Measurements from ENCODE around the gene MEGF8. TPM values are rescaled to one million over a fixed set of nuclear protein-coding genes. Genes with fewer than 3 reads are reported as not detected.

The MEGF8 gene
- total RNA-seq, 1 donor from 2014 or later: 15.1 TPM

DNA sequence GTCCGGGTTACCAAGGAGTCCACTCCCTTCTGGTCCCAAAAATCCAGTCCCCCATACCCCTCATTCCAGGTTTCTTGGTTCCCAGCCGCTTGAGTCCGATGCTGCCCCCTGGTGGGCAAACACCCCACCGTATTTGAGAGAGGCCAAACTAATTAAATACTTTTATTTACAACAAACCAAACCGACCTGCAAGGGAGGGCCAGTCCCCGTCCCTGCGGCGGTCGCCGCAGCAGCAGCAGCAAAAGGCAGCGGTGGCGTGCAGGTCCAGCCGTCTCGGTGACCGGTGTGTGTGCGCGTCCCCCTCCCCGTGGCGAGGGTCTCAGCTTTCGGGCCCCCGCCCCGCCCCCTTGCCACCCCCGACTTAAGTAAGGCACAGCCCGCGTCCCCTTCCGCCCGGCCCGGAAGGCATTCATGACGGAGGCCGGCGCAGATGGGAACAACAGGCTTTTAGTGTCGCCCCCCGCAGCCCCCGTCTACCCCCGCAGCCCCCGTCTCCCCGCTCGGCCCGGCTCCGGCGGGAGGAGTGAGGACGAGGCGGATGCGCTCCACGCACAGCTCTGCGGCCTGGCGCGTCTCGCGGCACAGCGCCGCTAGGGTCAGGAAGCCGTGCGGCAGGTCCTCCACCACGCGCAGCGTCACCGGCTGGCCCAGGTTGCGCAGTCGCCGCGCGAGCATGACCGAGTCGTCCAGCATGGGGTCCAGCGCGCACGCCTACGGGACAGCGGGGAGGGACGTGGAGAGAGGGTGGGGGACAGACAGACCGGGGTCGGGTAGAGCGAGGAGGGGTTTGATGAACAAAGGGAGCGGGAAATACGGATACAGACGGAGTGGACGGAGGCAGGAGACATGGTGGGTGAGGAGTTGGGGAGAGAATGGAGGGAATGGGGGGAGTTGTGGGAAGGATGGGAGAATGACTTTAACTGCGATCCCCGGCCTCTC lies 76.2 kb downstream of the MEGF8 start:
- TF ChIP-seq, protein P1, sequence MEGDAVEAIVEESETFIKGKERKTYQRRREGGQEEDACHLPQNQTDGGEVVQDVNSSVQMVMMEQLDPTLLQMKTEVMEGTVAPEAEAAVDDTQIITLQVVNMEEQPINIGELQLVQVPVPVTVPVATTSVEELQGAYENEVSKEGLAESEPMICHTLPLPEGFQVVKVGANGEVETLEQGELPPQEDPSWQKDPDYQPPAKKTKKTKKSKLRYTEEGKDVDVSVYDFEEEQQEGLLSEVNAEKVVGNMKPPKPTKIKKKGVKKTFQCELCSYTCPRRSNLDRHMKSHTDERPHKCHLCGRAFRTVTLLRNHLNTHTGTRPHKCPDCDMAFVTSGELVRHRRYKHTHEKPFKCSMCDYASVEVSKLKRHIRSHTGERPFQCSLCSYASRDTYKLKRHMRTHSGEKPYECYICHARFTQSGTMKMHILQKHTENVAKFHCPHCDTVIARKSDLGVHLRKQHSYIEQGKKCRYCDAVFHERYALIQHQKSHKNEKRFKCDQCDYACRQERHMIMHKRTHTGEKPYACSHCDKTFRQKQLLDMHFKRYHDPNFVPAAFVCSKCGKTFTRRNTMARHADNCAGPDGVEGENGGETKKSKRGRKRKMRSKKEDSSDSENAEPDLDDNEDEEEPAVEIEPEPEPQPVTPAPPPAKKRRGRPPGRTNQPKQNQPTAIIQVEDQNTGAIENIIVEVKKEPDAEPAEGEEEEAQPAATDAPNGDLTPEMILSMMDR (IDR thresholded peaks at IDR 0.05): no peak
- H3K27me3 Mint-ChIP-seq: no peaks in the 10 kb centered on the region
- intact Hi-C loops (cut with micrococcal nuclease): loop anchor here (1.0 kb wide), 5 partner anchors 14 to 268 kb away; partner anchors contain the start of gene MEGF8
- H3K4me1 Mint-ChIP-seq: peaks cover 46% of the 10 kb centered on the region
- ATAC-seq (ENCODE audit: low read depth) (peak; percentile 49), DNase-seq (peak; percentile 74)
- ChIA-PET POLR2A (interaction anchor here (0.5 to 2.1 kb wide), 10 partner anchors 22 to 530 kb away, joined by 3 to 8 read pairs (median 5); no protein-coding TSS in a partner anchor), CTCF (interaction anchor here (0.6 to 2.1 kb wide), 6 partner anchors 11 to 299 kb away, joined by 3 to 6 read pairs (median 3); no protein-coding TSS in a partner anchor)
- H3K4me3 Mint-ChIP-seq: peak overlapping the region; percentile 80
- H3K36me3 Mint-ChIP-seq (ENCODE audit: low read depth): peaks cover 18% of the 10 kb centered on the region
- no peaks in the 10 kb centered on the region for H3K9me3 Mint-ChIP-seq
- peak overlapping the region; percentile 72 for H3K27ac Mint-ChIP-seq

DNA sequence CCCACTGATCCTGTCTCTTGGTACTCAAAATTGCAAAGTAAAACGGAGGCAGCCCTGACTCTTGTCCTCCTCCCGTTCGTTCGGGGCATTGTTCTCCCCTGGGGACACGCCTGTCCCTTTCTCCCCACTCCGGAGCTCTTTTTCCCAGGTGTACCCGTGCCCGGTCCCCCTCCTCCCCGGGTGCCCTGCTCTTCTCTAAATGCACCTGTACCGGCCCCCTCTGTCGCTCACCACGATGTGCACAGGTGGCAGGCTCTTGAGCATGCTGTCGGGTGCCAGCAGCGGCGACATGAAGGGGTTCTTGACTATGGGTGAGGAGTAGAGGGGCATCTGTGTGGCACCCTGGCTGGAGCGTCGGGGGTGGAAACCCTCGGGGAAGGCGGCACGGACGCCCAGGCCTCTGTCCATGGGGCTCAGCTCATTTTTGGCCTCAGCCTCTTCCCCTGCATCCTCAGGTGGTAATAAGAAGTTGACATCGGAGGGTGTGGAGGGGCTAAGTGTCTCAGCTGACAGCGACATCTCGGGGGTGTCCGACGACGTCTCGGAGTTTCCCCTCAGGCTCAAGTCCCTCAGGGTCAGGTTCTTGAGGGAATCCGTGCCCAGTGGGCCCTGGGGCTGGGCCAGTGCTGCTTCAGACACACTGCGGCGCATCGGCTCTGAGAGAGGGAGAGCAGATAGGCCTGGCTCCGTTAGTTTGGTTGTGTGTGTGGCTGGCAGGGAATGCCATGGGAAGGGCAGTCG lies 77.1 kb downstream of the MEGF8 start:
- TF ChIP-seq, protein P1 (IDR thresholded peaks at IDR 0.05): no peak
- H3K36me3 Mint-ChIP-seq (ENCODE audit: low read depth): peaks cover 28% of the 10 kb centered on the region
- ATAC-seq (ENCODE audit: low read depth) (no peak), DNase-seq (no peak)
- intact Hi-C loops (cut with micrococcal nuclease): no loop called here
- CTCF ChIA-PET: interaction anchor here (0.6 kb wide), 1 partner anchor 300 kb away, joined by 3 read pairs; no protein-coding TSS in a partner anchor
- H3K4me1 Mint-ChIP-seq: peaks cover 37% of the 10 kb centered on the region
- POLR2A ChIA-PET: interaction anchor here (0.6 to 2.1 kb wide), 5 partner anchors 21 to 258 kb away, joined by 3 to 8 read pairs (median 6); no protein-coding TSS in a partner anchor
- H3K9me3 Mint-ChIP-seq: no peaks in the 10 kb centered on the region
- no peaks in the 10 kb centered on the region for H3K27me3 Mint-ChIP-seq
- peak overlapping the region; percentile 80 for H3K4me3 Mint-ChIP-seq
- no peak overlapping the region for H3K27ac Mint-ChIP-seq

DNA sequence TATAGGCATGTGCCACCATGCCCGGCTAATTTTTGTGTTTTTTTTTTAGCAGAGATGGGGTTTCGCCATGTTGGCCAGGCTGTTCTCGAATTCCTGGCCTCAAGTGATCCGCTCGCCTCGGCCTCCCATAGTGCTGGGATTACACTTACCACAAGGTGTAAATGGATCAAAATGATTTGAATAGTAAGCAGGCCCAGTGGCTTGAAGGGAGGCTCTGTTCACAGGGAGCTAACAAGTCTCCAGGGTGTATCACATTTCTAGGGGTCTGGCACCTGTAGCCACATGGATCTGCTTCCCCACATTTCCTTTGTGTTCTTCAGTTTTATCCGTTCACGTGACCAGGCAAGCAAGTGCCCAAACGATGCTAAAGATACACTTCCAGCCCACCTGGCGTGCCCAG lies 78.2 kb downstream of the MEGF8 start:
- H3K27me3 Mint-ChIP-seq: no peaks in the 10 kb centered on the region
- POLR2A ChIA-PET: interaction anchor here (0.7 kb wide), 1 partner anchor 459 kb away, joined by 3 read pairs; no protein-coding TSS in a partner anchor
- H3K36me3 Mint-ChIP-seq (ENCODE audit: low read depth): peaks cover 38% of the 10 kb centered on the region
- ATAC-seq (ENCODE audit: low read depth): no peak
- H3K4me1 Mint-ChIP-seq: peaks cover 31% of the 10 kb centered on the region
- no peak overlapping the region for H3K4me3 Mint-ChIP-seq
- TF ChIP-seq, protein P1 (IDR thresholded peaks at IDR 0.05): no peak
- no peak overlapping the region for H3K27ac Mint-ChIP-seq
- CTCF ChIA-PET: no interaction called here
- intact Hi-C loops (cut with micrococcal nuclease): no loop called here
- no peak for DNase-seq
- no peaks in the 10 kb centered on the region for H3K9me3 Mint-ChIP-seq

DNA sequence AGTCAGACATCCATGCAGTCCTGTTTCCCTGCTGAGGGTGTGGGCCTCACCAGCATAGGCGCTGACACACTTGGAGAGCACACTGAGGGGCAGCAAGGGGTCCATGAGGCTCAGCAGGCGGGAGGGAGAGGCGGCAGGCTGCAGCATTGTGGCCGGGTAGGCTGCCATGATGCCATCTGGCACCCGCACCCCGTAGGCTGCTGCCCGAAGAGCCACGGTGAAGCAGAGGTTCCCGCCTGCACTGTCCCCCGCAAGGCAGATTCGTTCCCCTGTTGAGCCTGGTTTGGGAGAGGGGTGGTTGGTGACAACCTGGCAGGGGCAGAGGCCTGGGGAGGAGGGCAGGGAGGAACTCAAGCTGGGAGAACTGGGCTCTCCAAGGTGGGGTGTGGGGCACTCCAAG lies 80.7 kb downstream of the MEGF8 start:
- no peak for DNase-seq
- peaks cover 14% of the 10 kb centered on the region for H3K4me1 Mint-ChIP-seq
- no peak for ATAC-seq (ENCODE audit: low read depth)
- peaks cover 48% of the 10 kb centered on the region for H3K36me3 Mint-ChIP-seq (ENCODE audit: low read depth)
- H3K27ac Mint-ChIP-seq: no peak overlapping the region
- TF ChIP-seq, protein P1 (IDR thresholded peaks at IDR 0.05): no peak
- no peaks in the 10 kb centered on the region for H3K27me3 Mint-ChIP-seq
- ChIA-PET CTCF (no interaction called here), POLR2A (no interaction called here)
- no peaks in the 10 kb centered on the region for H3K9me3 Mint-ChIP-seq
- no peak overlapping the region for H3K4me3 Mint-ChIP-seq
- intact Hi-C loops (cut with micrococcal nuclease): no loop called here
